Activated T-helper 1 cell treated with anti-CD3 and anti-CD28 coated beads, Interleukin-12 subunit alpha, Interleukin-12 subunit beta, Interleukin-2, Interleukin-4 antibody, amounts not matched to agents 30 ng/mL and 10 ng/mL and 1 ng/mL, durations not matched to agents 14 hours and 24 hours and 36 hours (primary cell): ENCODE measurements around the gene ZFP36L2. TPM values are rescaled to one million over a fixed set of nuclear protein-coding genes. Genes with fewer than 3 reads are reported as not detected.
A peak's percentile ranks its signal among the peaks of the same experiment; 100 is the strongest.

Experiments
- DNase-seq: peaks from one replicate; pipeline ENCODE4 v3.0.0; 2021; ENCODE audit warnings: low spot score
- H3K27ac Mint-ChIP-seq: one replicate; pipeline ENCODE4 v1.8.0; 2021; ENCODE audit warnings: mild to moderate bottlenecking, mixed read lengths
- H3K27me3 Mint-ChIP-seq: one replicate; pipeline ENCODE4 v1.8.0; 2022; ENCODE audit warnings: mild to moderate bottlenecking, moderate library complexity, mixed read lengths; ENCODE audit not compliant: insufficient read depth
- H3K36me3 Mint-ChIP-seq: one replicate; pipeline ENCODE4 v1.8.0; 2021; ENCODE audit warnings: low read depth, mixed read lengths
- H3K4me1 Mint-ChIP-seq: one replicate; pipeline ENCODE4 v1.8.0; 2021; ENCODE audit warnings: low read depth, mixed read lengths
- H3K4me3 Mint-ChIP-seq: one replicate; pipeline ENCODE4 v1.8.0; 2021; ENCODE audit warnings: mild to moderate bottlenecking, moderate library complexity, mixed read lengths
- H3K9me3 Mint-ChIP-seq: one replicate; pipeline ENCODE4 v1.8.0; 2021; ENCODE audit warnings: mixed read lengths
- intact Hi-C: fragments of 100-400 bp; cut with micrococcal nuclease; formaldehyde crosslinking; loops from one replicate; pipeline ENCODE4 v1.15.1; 2024
- total RNA-seq: library from RNA; stranded (reverse); gene quantifications from 2 replicates; pipeline ENCODE4 v1.2.3, GENCODE V29; 2022

Gene ZFP36L2
- total RNA-seq, 1 donor from 2014 or later = 92.3 TPM

DNA sequence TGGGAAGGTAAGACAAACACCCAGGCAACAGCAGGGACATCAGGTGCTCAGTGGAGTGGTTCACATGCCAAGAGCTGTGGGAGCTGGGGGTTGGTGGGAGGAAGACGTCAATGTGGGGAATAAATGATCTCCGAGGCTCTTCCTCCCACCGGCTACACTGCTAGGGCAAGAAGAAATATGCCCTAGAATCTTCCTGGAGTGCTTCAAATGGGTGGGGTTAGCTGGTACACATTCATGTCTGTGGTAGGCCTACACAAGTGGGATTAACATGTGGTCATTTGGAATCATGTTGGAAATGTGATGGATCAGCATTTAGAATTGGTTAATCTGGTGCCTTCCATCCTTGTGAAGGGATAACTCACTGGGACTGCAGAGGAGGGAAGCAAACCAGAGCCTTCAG lies 12.4 kb upstream of the ZFP36L2 start:
- H3K27me3 Mint-ChIP-seq = no peaks in the 10 kb centered on the region
- H3K27ac Mint-ChIP-seq = no peak overlapping the region
- peaks cover 8% of the 10 kb centered on the region for H3K4me1 Mint-ChIP-seq
- H3K4me3 Mint-ChIP-seq = no peak overlapping the region
- no peaks in the 10 kb centered on the region for H3K9me3 Mint-ChIP-seq
- no peak for DNase-seq
- intact Hi-C loops = no loop called here
- peaks cover 4% of the 10 kb centered on the region for H3K36me3 Mint-ChIP-seq

DNA sequence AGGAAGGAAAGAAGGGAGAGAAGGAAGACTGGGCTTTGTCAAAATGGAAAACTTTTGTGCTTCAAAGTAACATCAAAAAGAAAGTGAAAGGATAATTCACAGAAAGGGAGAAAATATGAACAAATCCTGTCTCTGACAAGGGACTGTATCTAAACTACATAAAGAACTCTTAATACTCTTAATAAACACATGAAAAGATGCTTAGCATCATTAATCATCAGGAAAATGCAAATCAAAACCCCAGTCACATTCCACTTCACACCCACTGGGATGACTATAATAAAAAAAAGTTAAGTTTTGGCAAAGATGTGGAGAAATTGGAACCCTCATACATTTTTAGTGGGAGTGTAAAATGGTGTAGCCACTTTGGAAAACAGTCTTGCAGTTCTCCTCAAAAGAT lies 11.8 kb upstream of the ZFP36L2 start:
- H3K4me3 Mint-ChIP-seq = no peak overlapping the region
- no peaks in the 10 kb centered on the region for H3K27me3 Mint-ChIP-seq
- H3K36me3 Mint-ChIP-seq = peaks cover 4% of the 10 kb centered on the region
- intact Hi-C loops = no loop called here
- H3K27ac Mint-ChIP-seq = no peak overlapping the region
- no peaks in the 10 kb centered on the region for H3K9me3 Mint-ChIP-seq
- DNase-seq = no peak
- peaks cover 8% of the 10 kb centered on the region for H3K4me1 Mint-ChIP-seq

GRCh38 chr2:43233218-43234212 lies 7.1 kb upstream of the ZFP36L2 start:
- Mint-ChIP-seq H3K9me3 (no peaks in the 10 kb centered on the region), H3K36me3 (peaks cover 13% of the 10 kb centered on the region), H3K27me3 (no peaks in the 10 kb centered on the region), H3K4me3 (no peak overlapping the region), H3K27ac (no peak overlapping the region), H3K4me1 (peaks cover 20% of the 10 kb centered on the region)
- no peak for DNase-seq
- intact Hi-C loops = no loop called here

GRCh38 chr2:43230951-43231827 lies 4.8 kb upstream of the ZFP36L2 start:
- peaks cover 23% of the 10 kb centered on the region for H3K4me1 Mint-ChIP-seq
- no peaks in the 10 kb centered on the region for H3K27me3 Mint-ChIP-seq
- intact Hi-C loops = loop anchor here (1.0 kb wide), 1 partner anchor 207 kb away; no protein-coding TSS in a partner anchor
- H3K27ac Mint-ChIP-seq = peak overlapping the region; percentile 31
- no peak overlapping the region for H3K4me3 Mint-ChIP-seq
- DNase-seq = no peak
- H3K36me3 Mint-ChIP-seq = peaks cover 12% of the 10 kb centered on the region
- H3K9me3 Mint-ChIP-seq = no peaks in the 10 kb centered on the region

GRCh38 chr2:43230351-43230885 lies 4.0 kb upstream of the ZFP36L2 start:
- Mint-ChIP-seq H3K36me3 (peaks cover 14% of the 10 kb centered on the region), H3K27me3 (no peaks in the 10 kb centered on the region), H3K4me3 (no peak overlapping the region), H3K9me3 (no peaks in the 10 kb centered on the region), H3K4me1 (peaks cover 23% of the 10 kb centered on the region), H3K27ac (no peak overlapping the region)
- no peak for DNase-seq
- intact Hi-C loops = loop anchor here (1.0 kb wide), 1 partner anchor 206 kb away; no protein-coding TSS in a partner anchor

DNA sequence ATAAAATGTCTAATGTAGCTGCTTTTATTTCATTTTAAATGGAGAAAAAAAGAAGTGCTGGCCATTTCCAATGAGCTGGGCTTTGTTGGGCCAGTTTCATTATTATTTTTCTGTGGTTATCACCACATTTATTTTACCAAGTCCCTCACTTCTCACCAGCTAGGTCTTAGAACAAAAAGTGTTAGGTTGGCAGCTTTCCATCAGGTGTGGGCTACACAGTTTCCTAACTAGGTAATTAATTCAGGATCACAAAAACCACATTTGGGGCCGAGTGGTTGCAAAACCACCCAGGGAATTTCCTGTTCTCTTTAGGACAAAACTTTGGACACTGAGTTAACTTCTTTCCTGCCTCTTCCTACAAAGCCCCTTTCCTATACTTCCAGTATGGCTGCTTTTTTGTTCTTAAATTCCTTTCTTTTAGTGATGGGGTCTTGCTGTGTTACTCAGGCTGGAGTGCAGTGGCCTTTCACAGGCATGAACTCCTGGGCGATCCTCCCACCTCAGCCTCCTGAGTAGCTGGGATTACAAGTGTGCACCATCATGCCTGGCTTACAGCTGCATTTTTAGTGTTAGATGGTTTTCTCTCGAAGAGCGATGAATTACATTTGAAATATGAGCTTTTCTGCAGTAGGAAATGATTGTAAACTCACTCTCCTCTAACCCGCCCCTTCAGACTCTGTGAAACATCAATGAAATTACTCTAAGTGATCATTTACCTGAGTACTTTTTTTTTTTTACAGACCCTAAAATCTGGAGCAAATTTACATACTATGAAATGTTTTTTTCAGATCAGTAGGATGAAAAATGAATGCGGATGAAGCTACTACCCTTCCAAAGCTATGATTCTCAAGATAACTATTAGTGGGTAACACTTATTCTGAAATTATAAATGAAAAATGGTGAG lies 2.6 kb upstream of the ZFP36L2 start:
- Mint-ChIP-seq H3K27ac (peak overlapping the region; percentile 65), H3K36me3 (peaks cover 19% of the 10 kb centered on the region), H3K4me1 (peaks cover 23% of the 10 kb centered on the region), H3K4me3 (peak overlapping the region; percentile 20), H3K27me3 (no peaks in the 10 kb centered on the region), H3K9me3 (no peaks in the 10 kb centered on the region)
- intact Hi-C loops = loop anchor here (1.0 to 5.0 kb wide), 11 partner anchors 65 to 402 kb away; no protein-coding TSS in a partner anchor
- DNase-seq = no peak

DNA sequence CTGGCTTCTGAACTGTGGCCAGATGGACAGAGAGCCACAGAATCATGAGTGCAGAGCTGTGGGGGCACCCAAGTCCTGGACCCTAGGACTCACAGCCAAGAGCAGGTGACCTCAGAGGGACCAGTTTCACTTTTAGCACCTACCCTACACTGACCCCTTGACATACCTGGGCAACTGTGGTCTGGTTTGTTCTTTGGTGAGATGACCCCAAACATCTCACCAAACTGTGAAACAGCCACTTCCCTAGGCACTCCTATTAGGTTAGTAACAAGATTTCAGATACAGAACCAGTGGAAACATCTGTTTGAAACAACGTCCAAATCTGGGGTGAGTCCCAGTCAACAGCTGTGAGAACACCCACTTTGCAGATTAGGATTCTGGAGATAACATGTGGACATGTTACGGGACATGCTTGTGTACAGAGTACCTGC lies 1.9 kb upstream of the ZFP36L2 start:
- intact Hi-C loops = loop anchor here (2.0 to 5.0 kb wide), 2 partner anchors 370 to 401 kb away; no protein-coding TSS in a partner anchor
- no peaks in the 10 kb centered on the region for H3K9me3 Mint-ChIP-seq
- no peak for DNase-seq
- H3K4me3 Mint-ChIP-seq = peak overlapping the region; percentile 2
- H3K4me1 Mint-ChIP-seq = peaks cover 23% of the 10 kb centered on the region
- peaks cover 26% of the 10 kb centered on the region for H3K36me3 Mint-ChIP-seq
- no peaks in the 10 kb centered on the region for H3K27me3 Mint-ChIP-seq
- H3K27ac Mint-ChIP-seq = no peak overlapping the region

GRCh38 chr2:43227830-43228281 lies 1.4 kb upstream of the ZFP36L2 start:
- no peak for DNase-seq
- H3K4me1 Mint-ChIP-seq = peaks cover 25% of the 10 kb centered on the region
- no peaks in the 10 kb centered on the region for H3K27me3 Mint-ChIP-seq
- intact Hi-C loops = loop anchor here (2.0 to 5.0 kb wide), 3 partner anchors 369 to 401 kb away; partner anchors contain the start of gene THADA
- H3K27ac Mint-ChIP-seq = peak overlapping the region; percentile 89
- H3K36me3 Mint-ChIP-seq = peaks cover 26% of the 10 kb centered on the region
- no peaks in the 10 kb centered on the region for H3K9me3 Mint-ChIP-seq
- peak overlapping the region; percentile 85 for H3K4me3 Mint-ChIP-seq

DNA sequence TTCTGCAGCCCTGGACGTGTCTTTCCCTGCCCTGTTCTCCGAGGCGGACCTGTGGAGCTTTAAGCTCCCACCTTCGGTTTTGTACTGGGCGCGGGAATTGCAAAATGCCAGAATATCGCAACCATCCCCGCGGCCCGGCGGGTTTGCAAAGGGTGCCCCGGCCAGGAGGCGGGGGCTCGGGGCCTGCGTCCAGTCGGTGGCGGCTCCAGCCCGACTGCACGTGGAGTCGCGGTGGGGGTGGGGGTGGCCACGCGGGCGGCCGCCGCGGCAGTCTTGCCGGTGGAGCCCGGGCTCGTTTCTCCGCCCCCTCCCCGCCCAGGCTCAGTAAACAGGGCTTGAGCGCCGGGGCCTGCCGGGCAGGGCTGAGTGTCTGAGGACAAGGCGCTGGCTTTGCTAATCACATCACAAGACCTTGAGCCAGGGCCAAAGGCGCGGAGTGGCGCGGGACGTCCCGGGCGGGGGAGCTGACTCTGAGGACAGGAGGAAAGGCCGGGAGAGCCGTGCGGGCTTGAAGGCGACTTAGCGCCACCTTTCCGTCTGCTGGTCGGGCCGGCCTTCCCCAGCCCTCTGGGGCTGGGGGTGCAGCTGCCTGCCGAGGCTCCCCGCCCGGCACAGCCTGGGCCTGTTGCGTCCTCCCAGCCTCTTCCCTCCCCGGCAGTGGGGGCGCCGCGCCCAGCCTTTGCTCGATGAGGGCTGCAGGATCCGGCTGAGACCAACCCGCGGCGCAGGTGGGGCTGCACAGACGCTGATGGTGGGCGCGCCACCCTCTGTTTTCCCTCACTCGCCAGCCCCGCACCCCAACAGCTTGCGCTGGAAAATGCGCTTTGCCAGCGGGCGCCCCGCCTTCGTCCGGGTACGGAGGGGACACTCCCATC lies 786 bp upstream of the ZFP36L2 start:
- Mint-ChIP-seq H3K9me3 (no peaks in the 10 kb centered on the region), H3K27me3 (no peaks in the 10 kb centered on the region), H3K4me3 (peak overlapping the region; percentile 86), H3K36me3 (peaks cover 32% of the 10 kb centered on the region), H3K27ac (peak overlapping the region; percentile 91), H3K4me1 (peaks cover 32% of the 10 kb centered on the region)
- DNase-seq = peak; percentile 60
- intact Hi-C loops = loop anchor here (1.0 to 5.0 kb wide), 8 partner anchors 53 to 941 kb away; partner anchors contain the start of genes PPM1B and THADA

GRCh38 chr2:43225788-43226557 lies 433 bp downstream of the ZFP36L2 start:
- DNase-seq = peak; percentile 75
- Mint-ChIP-seq H3K4me3 (peak overlapping the region; percentile 92), H3K27me3 (no peaks in the 10 kb centered on the region), H3K4me1 (peaks cover 44% of the 10 kb centered on the region), H3K9me3 (no peaks in the 10 kb centered on the region), H3K36me3 (peaks cover 41% of the 10 kb centered on the region), H3K27ac (peak overlapping the region; percentile 97)
- intact Hi-C loops = loop anchor here (1.0 to 5.0 kb wide), 8 partner anchors 52 to 942 kb away; partner anchors contain the start of genes PPM1B and THADA
